ENCODE measurements around the gene HYPK. TPM values are rescaled to one million over a fixed set of nuclear protein-coding genes. Genes with fewer than 3 reads are reported as not detected.

Gene HYPK
- total RNA-seq, 1 donor from 2014 or later, result 9.9 TPM

DNA sequence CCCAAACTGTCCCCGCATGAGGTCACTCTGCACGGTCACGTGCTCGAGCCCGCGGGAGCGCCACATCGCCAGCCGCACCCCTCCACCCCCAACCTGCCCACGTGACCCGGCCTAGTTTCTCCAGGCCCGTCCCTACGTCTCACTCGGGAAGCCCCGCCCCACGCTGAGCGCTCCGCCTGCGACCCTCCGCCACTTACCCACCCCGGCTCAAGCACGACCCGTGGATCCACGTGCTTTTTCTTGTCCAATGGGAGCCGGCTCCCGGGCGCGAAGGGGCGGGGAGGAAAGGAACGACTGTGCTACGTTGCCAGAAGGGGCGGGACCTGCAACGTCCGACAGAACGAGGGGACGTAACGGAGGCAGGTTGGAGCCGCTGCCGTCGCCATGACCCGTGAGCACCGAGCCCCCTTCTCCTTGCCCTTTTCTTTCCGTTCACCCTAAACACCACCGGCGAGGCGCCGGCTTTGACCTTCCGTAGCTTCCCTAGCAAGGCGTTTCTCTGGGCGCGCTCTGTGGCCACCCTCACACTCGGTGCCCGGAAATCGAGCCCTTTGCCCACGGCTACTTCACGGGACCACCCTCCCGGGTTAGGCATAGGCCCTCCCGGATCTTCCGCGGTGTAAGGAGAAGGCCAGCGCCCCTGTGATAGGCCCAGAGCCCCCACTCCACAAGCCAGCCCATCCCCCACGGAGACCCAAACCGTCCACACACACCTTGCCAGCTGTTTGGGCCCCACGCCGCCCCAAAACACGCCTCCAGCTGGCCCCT lies 8.2 kb upstream of the HYPK start, which contains the start of gene SERF2:
Gene SERF2, plus strand, starts transcription at position 328 of the 768 bp plus-strand sequence. Its CDS starts 57 bp downstream, at position 385.
- TF ChIP-seq, protein P1, sequence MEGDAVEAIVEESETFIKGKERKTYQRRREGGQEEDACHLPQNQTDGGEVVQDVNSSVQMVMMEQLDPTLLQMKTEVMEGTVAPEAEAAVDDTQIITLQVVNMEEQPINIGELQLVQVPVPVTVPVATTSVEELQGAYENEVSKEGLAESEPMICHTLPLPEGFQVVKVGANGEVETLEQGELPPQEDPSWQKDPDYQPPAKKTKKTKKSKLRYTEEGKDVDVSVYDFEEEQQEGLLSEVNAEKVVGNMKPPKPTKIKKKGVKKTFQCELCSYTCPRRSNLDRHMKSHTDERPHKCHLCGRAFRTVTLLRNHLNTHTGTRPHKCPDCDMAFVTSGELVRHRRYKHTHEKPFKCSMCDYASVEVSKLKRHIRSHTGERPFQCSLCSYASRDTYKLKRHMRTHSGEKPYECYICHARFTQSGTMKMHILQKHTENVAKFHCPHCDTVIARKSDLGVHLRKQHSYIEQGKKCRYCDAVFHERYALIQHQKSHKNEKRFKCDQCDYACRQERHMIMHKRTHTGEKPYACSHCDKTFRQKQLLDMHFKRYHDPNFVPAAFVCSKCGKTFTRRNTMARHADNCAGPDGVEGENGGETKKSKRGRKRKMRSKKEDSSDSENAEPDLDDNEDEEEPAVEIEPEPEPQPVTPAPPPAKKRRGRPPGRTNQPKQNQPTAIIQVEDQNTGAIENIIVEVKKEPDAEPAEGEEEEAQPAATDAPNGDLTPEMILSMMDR (IDR thresholded peaks at IDR 0.05), result no peak
- Mint-ChIP-seq H3K9me3 (ENCODE audit: low read depth) (no peaks in the 10 kb centered on the region), H3K4me3 (ENCODE audit: unreplicated experiment) (peak within 1 kb of the TSS; percentile 88), H3K27ac (ENCODE audit: unreplicated experiment) (peak within 1 kb of the TSS; percentile 97), H3K4me1 (ENCODE audit: low read depth) (peaks cover 45% of the 10 kb centered on the region), H3K36me3 (ENCODE audit: low read depth) (peaks cover 23% of the 10 kb centered on the region), H3K27me3 (ENCODE audit: low read depth) (no peaks in the 10 kb centered on the region)
- DNase-seq (ENCODE audit: low spot score), result peak; percentile 100

DNA sequence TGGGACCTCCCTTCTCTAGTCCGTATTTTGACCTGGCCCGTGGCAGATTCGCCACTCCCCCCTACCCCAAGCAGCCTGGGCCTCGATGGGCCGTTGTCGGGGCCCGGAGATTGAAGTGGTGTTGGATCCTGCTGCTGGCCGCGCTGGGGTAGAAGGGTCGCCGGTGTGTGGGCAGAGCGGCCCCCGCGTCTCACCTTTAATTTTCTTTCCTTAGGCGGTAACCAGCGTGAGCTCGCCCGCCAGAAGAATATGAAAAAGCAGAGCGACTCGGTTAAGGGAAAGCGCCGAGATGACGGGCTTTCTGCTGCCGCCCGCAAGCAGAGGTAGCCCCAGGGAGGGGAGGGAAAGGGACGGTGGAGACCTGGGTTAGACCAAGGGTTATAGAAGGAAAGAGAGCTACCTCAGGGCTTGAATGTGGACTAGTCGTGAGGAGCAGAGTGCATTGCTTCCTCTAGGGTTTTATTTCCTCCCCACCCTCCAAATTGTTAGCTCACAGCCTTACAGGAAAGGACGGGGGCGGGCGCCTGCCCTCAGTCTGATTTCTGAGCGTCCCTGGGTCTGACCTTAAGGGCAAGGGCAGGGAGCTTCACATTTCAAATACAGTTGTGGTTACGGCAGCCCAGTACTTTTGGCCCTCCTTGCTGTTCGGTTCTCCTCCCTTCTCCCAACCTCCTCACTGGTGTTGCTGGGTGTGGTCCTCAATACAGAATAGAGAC lies 7.5 kb upstream of the HYPK start:
- TF ChIP-seq, protein P1 (IDR thresholded peaks at IDR 0.05), result peak; percentile 35
- peak overlapping the region; percentile 97 for H3K27ac Mint-ChIP-seq (ENCODE audit: unreplicated experiment)
- no peaks in the 10 kb centered on the region for H3K9me3 Mint-ChIP-seq (ENCODE audit: low read depth)
- peak overlapping the region; percentile 88 for H3K4me3 Mint-ChIP-seq (ENCODE audit: unreplicated experiment)
- peaks cover 23% of the 10 kb centered on the region for H3K36me3 Mint-ChIP-seq (ENCODE audit: low read depth)
- peaks cover 51% of the 10 kb centered on the region for H3K4me1 Mint-ChIP-seq (ENCODE audit: low read depth)
- no peak for DNase-seq (ENCODE audit: low spot score)
- no peaks in the 10 kb centered on the region for H3K27me3 Mint-ChIP-seq (ENCODE audit: low read depth)

DNA sequence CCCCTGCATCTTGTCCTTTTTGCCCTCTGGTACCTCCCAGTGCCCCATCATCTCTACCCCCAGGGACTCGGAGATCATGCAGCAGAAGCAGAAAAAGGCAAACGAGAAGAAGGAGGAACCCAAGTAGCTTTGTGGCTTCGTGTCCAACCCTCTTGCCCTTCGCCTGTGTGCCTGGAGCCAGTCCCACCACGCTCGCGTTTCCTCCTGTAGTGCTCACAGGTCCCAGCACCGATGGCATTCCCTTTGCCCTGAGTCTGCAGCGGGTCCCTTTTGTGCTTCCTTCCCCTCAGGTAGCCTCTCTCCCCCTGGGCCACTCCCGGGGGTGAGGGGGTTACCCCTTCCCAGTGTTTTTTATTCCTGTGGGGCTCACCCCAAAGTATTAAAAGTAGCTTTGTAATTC lies 6.8 kb upstream of the HYPK start:
- Mint-ChIP-seq H3K27me3 (ENCODE audit: low read depth) (no peaks in the 10 kb centered on the region), H3K27ac (ENCODE audit: unreplicated experiment) (peak overlapping the region; percentile 97), H3K36me3 (ENCODE audit: low read depth) (peaks cover 23% of the 10 kb centered on the region), H3K4me1 (ENCODE audit: low read depth) (peaks cover 57% of the 10 kb centered on the region), H3K9me3 (ENCODE audit: low read depth) (no peaks in the 10 kb centered on the region), H3K4me3 (ENCODE audit: unreplicated experiment) (peak overlapping the region; percentile 88)
- DNase-seq (ENCODE audit: low spot score), result no peak
- TF ChIP-seq, protein P1 (IDR thresholded peaks at IDR 0.05), result no peak

- Mint-ChIP-seq H3K9me3 (ENCODE audit: low read depth) (no peaks in the 10 kb centered on the region), H3K4me3 (ENCODE audit: unreplicated experiment) (peak overlapping the region; percentile 88), H3K27me3 (ENCODE audit: low read depth) (no peaks in the 10 kb centered on the region), H3K27ac (ENCODE audit: unreplicated experiment) (peak overlapping the region; percentile 97), H3K36me3 (ENCODE audit: low read depth) (peaks cover 23% of the 10 kb centered on the region), H3K4me1 (ENCODE audit: low read depth) (peaks cover 59% of the 10 kb centered on the region)
- DNase-seq (ENCODE audit: low spot score), result no peak
- TF ChIP-seq, protein P1 (IDR thresholded peaks at IDR 0.05), result no peak
These were observed 5.9 kb upstream of the HYPK start for GRCh38 chr15:43794269-43795037.

DNA sequence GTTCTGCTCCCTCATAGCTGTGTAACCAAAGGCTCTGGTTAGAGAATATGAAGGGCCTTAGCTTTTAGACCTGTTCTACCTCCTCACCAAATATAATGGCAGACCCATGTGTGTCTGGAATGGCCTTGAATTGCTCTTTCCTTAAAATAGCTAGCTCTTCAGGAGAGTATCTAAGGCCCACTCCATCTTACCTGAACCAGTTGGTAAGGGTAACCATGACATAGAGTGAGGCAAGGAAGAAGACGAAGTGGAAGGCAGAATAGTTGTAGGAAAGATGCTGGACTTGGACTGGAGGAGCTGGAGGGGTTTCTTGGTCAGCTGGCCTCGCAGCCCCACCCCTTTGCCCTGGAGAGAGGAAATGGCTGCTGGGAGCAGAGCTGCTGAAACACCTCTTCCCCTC lies 5.2 kb upstream of the HYPK start:
- Mint-ChIP-seq H3K4me1 (ENCODE audit: low read depth) (peaks cover 66% of the 10 kb centered on the region), H3K27me3 (ENCODE audit: low read depth) (no peaks in the 10 kb centered on the region), H3K9me3 (ENCODE audit: low read depth) (no peaks in the 10 kb centered on the region), H3K4me3 (ENCODE audit: unreplicated experiment) (peak overlapping the region; percentile 43), H3K36me3 (ENCODE audit: low read depth) (peaks cover 23% of the 10 kb centered on the region), H3K27ac (ENCODE audit: unreplicated experiment) (peak overlapping the region; percentile 97)
- no peak for DNase-seq (ENCODE audit: low spot score)
- TF ChIP-seq, protein P1 (IDR thresholded peaks at IDR 0.05), result no peak

All from chondrocyte (in vitro differentiated cells).